GM15510 (cell line): ENCODE data around the gene THSD4.

Experiments
- POLR2A ChIP-seq: IDR thresholded peaks from 3 replicates; pipeline ENCODE4 v1.6.1; 2011; ENCODE audit warnings: borderline replicate concordance; ENCODE audit not compliant: insufficient read length; ENCODE audit errors: extremely low read depth

THSD4 gene

DNA sequence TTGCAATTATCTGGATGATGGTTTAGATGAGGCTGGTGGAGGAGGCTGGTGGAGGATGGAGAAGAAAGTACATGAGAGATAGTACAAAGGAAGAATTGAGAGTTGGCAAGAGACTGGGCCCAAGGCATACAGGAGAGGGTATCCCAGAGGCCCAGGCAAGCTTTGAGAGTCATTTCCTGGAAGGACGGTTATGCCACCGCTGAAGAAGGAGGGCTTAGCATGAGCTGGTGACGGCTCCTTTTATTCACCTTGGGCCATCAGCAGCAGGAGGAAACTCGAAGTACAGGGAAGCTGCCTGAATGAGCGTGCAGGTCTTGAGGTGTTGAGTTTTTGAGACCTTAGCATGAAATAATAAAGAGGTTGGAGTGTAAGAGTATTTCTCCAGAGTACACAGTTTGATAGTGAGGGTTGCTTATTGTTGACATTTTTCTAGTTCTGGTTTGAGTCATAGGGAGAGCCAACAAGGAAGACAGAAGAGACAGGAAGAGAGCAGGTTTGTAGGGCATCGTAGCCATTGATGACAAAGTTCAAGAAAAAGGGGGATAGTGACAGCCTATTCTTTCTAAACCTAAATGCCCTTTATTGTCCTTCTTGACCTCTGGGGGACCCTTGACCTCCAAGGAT is 13.8 kb downstream of the THSD4 start:
- TF ChIP-seq POLR2A, result no peak

DNA sequence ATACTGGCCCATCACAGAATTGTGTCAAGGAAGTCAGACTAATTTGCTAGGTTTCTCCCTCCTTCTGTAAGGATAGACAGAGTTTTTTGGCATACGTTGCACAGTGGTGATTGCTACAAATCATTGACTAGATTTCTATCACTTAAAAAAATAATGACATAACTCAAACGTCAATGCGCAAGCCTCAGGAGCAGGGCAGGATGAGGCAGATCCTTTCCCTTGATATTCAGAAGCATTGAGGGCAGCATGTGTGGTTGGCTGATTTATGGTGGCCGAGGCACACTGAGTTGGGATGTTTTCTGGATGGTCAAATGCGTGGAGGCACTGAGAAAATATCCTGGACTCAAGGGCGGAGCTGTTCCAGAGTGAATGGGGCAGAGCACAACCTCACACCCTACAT is 14.4 kb downstream of the THSD4 start:
- TF ChIP-seq POLR2A, result no peak

DNA sequence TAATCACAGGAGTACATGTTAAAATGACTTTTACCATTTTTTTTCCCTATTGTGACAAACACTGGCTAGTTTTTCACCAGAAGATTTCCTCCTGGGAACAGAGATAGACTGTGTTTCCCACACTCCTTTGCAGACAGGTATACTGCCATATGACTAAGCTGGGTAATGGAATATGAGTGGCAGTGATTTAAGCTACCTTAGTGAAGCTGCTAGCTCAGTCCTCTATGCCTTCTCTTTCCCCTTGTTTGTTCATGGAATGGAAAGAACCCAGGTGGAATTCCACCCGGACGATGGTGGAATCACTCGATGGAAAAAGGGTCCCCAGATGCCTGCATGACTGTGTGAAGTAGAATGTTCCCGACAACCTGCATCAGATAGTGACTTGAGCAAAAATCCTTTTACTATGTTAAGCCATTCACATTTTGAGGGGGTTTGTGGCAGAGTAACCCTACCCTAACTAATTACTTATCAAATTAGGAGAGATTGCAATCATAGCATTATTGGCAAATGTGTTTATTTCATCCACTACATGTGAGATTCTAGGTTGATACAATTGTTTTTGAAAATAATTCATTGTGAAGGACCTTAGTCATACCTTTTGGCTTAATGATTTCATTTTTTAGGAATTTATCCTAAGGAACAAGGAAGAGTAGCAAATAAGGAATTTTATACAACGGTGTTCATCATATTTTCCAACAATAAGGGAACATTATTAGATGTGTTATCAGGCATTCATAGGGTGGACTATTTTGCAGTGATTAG is 16.5 kb downstream of the THSD4 start:
- TF ChIP-seq POLR2A, result no peak

DNA sequence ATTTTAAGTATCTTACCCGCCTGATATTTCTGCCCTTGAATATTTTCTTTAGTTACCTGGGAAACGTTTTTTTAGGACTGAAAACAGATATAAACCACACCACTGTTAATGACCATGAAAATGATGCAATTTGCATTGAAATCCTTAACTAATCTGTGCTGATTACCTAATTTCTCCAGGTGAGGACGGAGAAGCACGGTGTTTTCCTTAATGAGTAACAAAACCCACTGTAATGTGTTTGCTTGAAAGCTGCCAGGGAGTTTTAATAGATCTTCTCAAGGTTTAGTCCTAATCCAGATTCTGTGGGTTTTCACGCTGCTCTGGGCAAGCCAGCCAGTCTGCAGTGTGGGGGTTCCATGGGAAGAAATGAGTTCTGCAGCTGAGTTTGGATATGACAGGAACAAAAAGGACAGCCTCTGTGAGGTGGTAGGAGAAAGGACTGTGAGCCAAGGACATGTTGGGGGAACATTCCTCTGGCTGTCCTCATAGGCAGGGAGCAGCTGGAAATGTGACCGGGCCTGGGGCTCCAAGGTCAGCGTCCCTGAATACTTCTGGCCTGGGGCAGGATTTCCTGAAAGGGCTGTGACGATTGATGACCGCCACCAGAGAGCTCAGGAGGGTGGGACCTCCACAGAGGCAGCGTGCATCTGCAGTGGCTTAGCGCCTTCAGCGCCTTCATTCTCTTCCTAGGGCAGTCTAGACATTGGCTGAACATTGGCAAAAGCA is 18.6 kb downstream of the THSD4 start:
- no peak for TF ChIP-seq POLR2A

DNA sequence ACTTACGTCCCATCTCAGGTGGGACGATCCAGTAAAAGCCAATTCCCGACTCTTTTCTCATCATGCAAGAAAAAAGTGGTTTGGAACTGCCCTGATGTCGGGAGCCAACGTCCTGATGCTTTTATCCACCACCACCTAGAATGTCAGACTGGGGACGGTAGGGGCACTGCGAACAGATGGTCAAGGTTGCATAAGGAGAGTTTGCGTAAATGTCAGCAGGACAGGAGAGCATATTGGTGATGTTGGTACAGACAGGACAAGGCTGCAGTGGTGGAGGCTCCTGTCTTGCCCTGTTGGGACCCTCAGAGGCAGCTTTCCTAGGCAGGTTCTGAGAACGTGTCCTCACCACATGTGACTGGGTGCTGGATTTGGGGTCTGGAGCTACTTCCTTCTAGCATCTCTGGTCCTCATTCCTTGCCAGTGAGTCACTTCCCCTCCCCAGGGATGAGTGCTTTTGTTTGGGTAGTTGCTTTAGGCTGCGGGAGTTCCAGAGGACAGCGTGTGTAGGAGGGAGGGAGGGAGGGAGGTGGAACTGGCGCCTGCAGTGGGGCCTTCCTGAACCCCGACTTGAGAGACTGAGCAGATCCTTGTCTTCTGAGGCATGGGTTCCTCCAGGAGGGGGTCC is 21.0 kb downstream of the THSD4 start:
- TF ChIP-seq POLR2A, result no peak

DNA sequence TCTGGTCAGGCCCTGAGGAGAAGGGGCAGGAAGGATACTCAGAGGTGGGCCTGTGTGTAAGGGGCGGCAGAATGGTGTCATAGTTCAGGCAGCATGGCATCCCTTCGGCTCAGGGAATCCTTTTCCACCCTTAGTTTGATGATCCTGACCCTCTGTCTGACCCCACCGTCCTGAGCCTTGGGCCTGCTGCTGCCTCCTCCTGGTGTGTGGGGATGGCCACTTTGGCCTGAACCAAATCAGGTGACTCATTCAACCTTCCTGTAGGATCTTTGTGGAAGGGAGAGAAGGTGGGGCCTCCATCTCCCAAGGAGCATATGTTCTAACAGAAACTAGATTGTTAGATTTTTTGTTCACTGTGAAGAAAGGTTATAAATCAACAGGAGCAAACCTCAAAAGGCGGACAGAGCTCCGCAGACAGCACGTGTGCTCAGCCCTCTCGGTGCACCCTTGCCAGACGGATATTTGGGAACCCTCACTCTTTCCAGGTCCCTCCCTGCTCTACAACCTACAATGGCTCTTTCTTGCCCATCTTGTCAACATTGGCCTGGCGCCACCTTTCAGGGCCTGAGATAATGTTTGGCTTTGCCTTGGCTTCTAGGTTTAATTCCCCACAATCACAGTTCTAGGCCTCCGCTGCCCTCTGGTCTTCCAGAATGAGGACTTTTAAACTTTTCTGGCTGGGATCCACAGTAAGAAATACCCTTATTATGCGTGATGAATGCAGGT is 21.7 kb downstream of the THSD4 start:
- no peak for TF ChIP-seq POLR2A

DNA sequence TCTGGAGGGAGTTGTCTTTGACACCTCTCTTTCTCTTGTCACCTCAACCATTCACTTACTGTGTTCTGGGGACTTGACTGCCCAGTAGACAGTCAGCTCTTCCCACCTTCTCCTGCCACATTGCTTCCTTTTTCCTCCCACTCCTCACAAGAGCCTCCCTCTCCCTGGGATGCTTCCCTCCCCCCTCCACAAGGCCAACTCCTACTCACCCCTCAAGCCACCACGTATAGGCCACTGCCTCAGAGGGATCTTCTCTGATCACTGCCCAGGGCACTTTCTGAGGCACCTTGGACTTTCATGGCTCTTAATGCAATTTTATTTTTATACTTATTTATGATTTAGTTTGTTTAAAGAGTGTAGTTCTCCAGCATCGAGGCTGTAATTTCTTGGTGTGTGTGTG is 23.2 kb downstream of the THSD4 start:
- no peak for TF ChIP-seq POLR2A

DNA sequence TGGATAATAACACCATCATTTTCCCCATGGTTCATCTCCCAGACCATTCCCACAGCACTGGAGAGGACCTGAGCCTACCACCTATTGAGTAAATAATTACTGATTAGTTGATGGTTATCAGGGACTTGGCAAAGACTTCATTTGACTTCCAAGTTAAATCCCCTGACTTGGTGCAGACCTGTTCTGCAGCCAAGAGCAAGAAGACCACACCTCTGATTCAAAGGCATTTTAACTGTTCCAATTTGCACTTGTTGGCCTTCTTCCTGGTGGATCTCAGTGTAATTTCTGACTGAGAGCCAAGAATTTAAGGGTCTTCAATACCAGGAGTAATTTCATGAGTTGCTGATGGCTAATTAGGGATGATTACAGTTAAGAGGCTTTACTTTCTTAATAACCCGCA is 24.0 kb downstream of the THSD4 start:
- TF ChIP-seq POLR2A, result no peak

DNA sequence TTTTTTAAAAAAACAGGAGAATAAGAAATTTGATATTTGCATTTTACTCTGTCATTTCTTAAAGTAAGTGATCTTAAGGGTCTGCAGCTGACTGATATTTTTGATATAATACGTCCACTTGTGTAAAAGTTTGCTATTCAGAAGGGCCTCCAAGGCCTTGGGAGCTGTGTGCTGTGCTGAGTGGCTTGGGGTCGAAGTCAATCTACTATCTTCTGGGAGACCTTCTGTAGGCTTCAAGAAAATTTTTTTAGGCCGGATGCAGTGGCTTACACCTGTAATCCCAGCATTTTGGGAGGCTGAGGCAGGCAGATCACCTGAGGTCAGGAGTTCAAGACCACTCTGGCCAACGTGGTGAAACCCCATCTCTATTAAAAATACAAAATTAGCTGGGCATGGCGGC is 26.3 kb downstream of the THSD4 start:
- TF ChIP-seq POLR2A, result no peak

DNA sequence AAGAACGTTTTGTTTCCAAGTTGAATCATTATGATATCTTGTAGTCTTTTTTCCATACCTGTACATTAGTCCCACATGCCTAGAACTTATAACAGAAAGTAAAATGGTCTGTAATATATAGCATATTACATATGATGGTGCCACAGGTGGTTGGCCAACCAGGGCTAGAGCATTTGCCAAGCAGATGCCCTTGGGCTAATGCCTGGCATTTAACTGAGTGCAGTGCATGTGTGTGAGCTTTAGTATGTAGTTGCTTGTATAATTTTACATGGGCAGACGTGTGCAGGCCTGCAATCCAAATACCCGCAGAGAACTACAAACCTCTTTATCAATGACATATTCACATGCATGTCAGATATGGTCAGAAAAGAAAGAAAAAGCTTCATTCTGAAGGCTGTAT is 27.5 kb downstream of the THSD4 start:
- TF ChIP-seq POLR2A, result no peak

DNA sequence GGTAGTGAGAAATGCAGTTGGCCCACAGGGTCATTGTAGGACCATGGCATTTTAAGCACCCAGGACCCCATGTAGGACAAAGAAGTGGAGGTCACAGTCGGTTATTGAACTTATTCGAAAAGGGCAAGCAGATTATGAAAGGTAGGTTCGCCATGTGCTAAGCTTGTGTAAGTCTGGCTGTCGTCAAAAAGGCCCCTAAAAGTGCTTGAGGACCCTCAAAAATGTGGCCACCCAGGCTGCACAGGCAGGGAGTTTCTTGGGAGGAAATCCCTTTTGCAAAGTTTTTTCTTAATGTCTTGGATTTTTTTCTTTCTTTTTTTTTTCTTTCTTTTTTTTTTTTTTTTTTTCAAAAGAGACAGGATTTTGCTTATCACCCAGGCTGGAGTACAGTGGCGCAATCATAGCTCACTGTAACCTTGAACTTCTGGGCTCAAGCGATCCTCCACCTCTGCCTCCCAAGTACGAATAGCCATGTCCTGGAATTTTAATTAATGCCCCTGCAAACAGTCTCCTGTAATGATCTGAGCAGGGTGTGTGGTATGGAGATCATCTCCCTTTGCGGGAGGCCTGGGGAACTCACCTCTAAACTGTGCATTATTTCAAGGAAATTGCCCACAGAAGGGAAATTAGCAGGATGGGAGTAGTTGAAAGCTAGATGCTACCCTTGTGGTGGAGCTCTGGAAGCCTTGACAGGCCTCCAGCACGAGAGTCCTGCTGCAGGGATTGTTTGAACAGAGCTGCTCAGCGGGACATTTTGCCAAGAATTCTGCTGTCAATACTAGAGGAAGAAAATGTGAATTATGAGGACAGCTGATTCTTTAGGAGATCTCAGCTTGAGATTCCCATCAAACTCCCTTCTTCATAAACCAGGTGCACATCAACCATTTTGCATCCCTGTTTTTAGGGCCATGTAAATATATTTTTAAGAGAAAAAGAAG is 28.4 kb downstream of the THSD4 start:
- TF ChIP-seq POLR2A, result no peak

DNA sequence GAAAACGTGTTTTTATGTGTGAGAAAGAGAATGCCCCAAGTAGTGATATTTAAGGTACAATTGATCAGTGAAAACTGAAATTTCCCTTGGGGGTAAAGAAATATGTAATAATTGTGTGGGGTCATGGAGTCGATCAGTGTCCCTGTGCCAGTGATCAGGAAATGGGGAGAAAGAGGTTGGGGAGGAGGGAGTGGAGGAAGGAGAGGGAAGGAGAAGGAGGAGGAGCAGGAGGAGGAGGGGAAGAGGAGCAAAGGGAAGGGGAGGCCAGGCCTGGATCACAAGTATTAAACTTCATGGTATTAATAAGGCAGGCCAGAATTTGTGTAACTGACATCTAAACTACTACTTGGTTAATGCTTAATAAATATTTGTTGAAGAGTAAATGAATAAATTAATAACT is 30.4 kb downstream of the THSD4 start:
- TF ChIP-seq POLR2A, result no peak

DNA sequence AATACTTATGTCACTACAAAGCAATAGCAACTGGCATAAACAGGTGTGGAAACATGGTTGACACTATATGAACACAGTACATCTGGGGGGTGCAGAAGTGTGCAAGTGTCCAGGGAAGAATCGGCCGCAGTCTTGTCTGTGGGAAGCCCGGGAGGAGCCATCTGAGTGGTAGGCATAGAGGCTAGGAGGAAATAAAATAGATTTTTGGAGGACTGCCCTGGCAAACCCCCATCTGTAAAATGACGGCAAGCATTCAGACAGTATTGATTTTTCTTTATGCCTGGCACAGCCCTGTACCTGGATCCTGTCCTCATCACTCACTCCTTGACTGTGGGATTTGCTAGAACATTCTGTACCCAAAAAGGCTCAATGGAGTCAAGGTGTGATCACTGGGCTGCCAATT is 31.3 kb downstream of the THSD4 start:
- TF ChIP-seq POLR2A, result no peak

DNA sequence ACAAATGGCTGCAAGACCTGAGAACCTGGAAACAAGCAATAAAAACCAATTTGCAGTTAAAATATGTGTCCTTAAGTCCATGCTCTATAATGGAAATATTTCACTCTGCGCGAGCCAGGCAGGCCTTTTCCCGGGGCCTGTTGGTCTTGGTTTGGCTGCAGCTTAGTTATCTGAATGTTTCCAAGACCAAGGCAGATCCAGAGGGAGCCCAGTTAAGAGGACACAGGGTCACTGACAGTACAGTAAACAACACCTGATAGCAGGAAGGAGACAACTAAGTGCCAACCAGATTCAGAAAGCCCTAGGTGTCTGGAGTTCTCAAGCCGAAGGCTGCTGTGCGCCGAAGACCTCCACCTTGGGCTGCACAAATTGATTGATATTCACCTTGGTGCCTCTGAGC is 32.8 kb downstream of the THSD4 start:
- TF ChIP-seq POLR2A, result no peak
